ENCODE data around the gene KIAA0586. TPM values are rescaled to one million over a fixed set of nuclear protein-coding genes. Genes with fewer than 3 reads are reported as not detected.
"Not testable (repeated sequence)": the region's sequence is repeated elsewhere in the genome, so short reads cannot be mapped to it uniquely, and the experiment has no call there.

KIAA0586 gene
- total RNA-seq, 2 donors from 2014 or later: 8.9 to 11.9 TPM

DNA sequence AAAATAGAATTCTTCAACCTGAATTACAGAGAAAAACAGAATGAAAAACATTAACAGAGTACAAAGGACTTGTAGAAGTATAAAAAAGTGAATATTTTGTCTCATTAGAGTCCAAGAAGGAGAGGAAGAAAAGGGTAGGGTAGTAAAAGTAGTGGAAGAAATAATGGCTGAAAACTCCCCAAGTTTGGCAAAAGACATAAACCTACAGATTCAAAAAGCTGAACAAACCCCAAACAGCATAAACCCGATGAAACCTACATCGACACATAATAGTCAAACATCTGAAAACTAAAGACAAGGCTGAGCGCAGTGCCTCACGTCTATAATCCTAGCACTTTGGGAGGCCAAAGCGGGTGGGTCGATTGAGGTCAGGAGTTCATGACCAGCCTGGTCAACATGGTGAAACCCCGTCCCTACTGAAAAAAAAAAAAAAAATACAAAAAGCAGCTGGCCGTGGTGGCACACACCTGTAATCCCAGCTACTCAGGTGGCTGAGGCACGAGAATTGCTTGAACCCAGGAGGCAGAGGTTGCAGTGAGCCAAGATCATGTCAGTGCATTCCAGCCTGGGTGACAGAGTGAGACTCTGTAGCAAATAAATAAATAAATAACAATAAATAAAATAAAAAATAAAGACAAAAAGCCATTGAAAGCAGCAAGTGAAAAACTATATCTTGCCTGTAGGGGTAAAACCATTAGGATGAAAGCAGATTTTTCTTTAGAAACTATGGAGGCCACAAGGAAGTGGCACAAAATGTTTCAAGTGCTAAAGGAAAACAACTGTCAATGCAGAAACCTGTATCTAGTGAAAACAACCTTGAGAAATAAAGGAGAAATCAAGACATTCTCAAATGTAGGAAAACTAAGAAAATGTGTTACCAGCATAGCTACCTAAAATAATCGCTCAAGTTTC lies 11.6 kb upstream of the KIAA0586 start:
- Histone ChIP-seq H3K36me3 (peaks cover 32% of the 10 kb centered on the region), H3K4me1 (peaks cover 0 to 4% of the 10 kb centered on the region in 2 donors), H3K27ac (no peak overlapping the region), H3K9me3 (no peaks in the 10 kb centered on the region), H3K4me3 (no peak overlapping the region), H3K27me3 (no peaks in the 10 kb centered on the region)
- TF ChIP-seq, protein P1, sequence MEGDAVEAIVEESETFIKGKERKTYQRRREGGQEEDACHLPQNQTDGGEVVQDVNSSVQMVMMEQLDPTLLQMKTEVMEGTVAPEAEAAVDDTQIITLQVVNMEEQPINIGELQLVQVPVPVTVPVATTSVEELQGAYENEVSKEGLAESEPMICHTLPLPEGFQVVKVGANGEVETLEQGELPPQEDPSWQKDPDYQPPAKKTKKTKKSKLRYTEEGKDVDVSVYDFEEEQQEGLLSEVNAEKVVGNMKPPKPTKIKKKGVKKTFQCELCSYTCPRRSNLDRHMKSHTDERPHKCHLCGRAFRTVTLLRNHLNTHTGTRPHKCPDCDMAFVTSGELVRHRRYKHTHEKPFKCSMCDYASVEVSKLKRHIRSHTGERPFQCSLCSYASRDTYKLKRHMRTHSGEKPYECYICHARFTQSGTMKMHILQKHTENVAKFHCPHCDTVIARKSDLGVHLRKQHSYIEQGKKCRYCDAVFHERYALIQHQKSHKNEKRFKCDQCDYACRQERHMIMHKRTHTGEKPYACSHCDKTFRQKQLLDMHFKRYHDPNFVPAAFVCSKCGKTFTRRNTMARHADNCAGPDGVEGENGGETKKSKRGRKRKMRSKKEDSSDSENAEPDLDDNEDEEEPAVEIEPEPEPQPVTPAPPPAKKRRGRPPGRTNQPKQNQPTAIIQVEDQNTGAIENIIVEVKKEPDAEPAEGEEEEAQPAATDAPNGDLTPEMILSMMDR (IDR thresholded peaks at IDR 0.05): no peak
- DNase-seq (ENCODE audit: low spot score): no peak

DNA sequence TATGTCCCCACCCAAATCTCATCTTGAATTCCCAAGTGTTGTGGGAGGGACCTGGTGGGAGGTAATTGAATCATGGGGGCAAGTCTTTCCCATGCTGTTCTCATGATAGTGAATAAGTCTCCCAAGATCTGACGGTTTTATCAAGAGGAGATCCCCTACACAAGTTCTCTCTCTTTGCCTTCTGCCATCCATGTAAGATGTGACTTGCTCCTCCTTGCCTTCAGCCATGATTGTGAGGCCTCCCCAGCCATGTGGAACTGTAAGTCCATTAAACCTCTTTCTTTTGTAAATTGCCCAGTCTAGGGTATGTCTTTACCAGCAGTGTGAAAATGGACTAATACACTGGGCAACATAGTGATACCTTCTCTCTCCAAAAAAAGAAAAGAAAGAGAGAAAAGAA lies 10.6 kb upstream of the KIAA0586 start:
- H3K36me3 ChIP-seq: peaks cover 23% of the 10 kb centered on the region
- H3K27me3 ChIP-seq; H3K4me1 ChIP-seq; H3K9me3 ChIP-seq; DNase-seq (ENCODE audit: low spot score); H3K4me3 ChIP-seq; H3K27ac ChIP-seq: not testable (repeated sequence)

DNA sequence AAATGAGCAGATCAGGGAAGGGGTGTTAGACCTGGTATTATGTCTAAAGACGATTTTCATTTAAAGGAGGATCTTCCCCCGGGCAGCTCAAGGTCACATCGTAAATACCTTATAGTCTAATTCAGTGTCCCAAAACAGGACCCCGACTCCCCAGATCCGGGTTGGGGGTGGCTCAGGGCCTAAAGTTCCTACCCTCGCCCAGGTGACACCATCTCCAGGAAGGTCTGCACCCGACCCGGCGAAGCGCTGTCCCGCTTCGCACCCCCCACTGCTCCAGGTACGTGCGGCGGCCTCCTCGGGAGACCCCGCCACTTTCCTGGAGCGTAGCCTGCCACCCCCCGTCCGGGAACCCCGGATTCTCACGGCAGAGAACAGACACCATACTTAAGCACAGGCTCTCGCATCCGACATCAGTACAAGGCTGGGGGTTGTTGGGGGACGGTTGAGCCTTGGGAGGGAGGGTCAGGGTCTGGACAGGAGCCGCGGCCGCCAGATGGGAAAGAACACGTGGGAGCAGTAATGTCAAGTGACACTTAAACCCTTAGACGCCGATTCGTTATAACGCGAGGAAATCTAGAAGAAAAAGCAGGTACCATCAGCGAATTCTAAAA lies 744 bp upstream of the KIAA0586 start:
- Histone ChIP-seq H3K36me3 (peaks cover 18% of the 10 kb centered on the region), H3K4me1 (peaks cover 0 to 28% of the 10 kb centered on the region in 2 donors), H3K27me3 (no peaks in the 10 kb centered on the region), H3K27ac (peak overlapping the region; percentile 92 to 97), H3K9me3 (no peaks in the 10 kb centered on the region), H3K4me3 (peak overlapping the region; percentile 85 to 87)
- peak; percentile 62 for DNase-seq (ENCODE audit: low spot score)
- TF ChIP-seq, protein P1 (IDR thresholded peaks at IDR 0.05): no peak

DNA sequence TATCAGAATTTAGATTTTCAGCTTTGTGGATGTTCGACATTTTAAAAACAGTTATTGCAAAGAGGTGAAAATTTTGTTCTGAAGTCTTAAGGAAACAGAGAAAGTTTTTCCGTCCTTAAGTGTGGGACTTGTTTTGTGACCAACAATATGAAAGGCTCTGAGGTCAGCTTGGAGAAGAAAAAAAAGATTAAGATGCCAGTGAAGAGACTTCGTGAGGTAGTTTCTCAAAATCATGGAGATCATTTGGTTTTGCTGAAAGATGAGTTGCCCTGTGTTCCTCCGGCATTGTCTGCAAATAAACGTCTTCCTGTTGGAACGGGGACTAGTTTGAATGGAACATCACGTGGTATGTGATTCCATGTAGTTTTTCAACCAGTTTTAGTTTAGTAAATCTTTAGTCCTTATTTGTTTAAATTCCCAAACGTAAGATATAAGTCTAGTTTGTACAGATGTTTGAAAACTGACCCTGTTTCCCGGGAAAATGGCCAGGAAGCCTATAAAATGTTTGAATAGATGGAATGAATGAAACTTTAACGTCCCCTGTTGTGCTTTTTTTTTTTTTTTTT lies 682 bp downstream of the KIAA0586 start:
- Histone ChIP-seq H3K27me3 (no peaks in the 10 kb centered on the region), H3K4me3 (peak overlapping the region; percentile 85 to 87), H3K36me3 (peaks cover 20% of the 10 kb centered on the region), H3K4me1 (peaks cover 0 to 28% of the 10 kb centered on the region in 2 donors), H3K9me3 (no peaks in the 10 kb centered on the region), H3K27ac (peak overlapping the region; percentile 92 to 97)
- no peak for DNase-seq (ENCODE audit: low spot score)
- TF ChIP-seq, protein P1 (IDR thresholded peaks at IDR 0.05): no peak

DNA sequence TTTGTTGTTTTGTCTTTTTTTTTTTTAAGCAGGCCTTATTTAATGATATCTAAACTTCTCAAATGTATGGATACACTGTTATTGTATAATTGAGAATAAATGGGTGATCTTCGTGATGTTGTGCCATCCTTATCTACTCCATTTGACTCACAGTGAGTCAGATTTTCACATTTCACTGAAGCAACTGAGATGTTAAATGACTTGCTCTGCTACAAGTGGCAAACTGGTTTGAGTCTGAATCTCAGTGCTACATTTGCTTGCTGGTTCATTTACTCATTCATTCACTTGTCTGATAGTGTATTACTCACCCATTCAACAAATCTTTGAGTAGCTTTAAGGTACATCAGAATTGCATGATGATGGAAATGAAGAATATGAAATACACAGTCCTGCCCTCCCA lies 2.6 kb downstream of the KIAA0586 start:
- Histone ChIP-seq H3K27ac (no peak overlapping the region), H3K9me3 (no peaks in the 10 kb centered on the region), H3K4me3 (no peak overlapping the region), H3K4me1 (peaks cover 0 to 28% of the 10 kb centered on the region in 2 donors), H3K27me3 (no peaks in the 10 kb centered on the region), H3K36me3 (peaks cover 21% of the 10 kb centered on the region)
- TF ChIP-seq, protein P1 (IDR thresholded peaks at IDR 0.05): no peak
- no peak for DNase-seq (ENCODE audit: low spot score)

DNA sequence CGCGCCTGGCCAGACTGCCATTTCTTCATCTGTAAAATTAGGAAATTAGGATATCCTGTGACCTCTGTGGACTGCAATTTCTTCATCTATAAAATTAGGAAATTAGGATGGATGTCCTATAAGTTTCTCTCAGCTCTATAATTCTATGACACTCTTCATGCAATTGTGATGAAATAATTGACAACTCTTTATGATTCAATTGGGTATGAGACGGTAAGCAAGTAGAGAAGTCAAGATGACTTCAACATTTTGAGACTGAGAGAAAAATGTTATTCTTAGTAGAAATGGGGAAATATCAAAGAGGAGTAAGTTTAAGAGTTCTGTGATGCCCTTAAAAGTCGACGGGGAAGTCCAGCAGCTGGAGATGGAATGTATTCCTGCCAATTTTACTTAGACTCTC lies 12.0 kb downstream of the KIAA0586 start:
- TF ChIP-seq, protein P1 (IDR thresholded peaks at IDR 0.05): no peak
- no peak overlapping the region for H3K4me3 ChIP-seq
- H3K27ac ChIP-seq: no peak overlapping the region
- H3K36me3 ChIP-seq: peaks cover 57% of the 10 kb centered on the region
- no peak for DNase-seq (ENCODE audit: low spot score)
- H3K4me1 ChIP-seq: no peaks in the 10 kb centered on the region
- H3K9me3 ChIP-seq: no peaks in the 10 kb centered on the region
- no peaks in the 10 kb centered on the region for H3K27me3 ChIP-seq

All from right atrium auricular region (tissue), 2 donors.